HG02610 (cell line): ENCODE results near the gene COL7A1.
A peak's percentile ranks its signal among the peaks of the same experiment; 100 is the strongest.

Source experiments
- ATAC-seq: cut with Tn5 transposase; IDR thresholded peaks from one replicate; pipeline ENCODE4 v1.9.1; 2021; ENCODE audit warnings: mild to moderate bottlenecking, moderate library complexity; ENCODE audit not compliant: unreplicated experiment

The COL7A1 gene

DNA sequence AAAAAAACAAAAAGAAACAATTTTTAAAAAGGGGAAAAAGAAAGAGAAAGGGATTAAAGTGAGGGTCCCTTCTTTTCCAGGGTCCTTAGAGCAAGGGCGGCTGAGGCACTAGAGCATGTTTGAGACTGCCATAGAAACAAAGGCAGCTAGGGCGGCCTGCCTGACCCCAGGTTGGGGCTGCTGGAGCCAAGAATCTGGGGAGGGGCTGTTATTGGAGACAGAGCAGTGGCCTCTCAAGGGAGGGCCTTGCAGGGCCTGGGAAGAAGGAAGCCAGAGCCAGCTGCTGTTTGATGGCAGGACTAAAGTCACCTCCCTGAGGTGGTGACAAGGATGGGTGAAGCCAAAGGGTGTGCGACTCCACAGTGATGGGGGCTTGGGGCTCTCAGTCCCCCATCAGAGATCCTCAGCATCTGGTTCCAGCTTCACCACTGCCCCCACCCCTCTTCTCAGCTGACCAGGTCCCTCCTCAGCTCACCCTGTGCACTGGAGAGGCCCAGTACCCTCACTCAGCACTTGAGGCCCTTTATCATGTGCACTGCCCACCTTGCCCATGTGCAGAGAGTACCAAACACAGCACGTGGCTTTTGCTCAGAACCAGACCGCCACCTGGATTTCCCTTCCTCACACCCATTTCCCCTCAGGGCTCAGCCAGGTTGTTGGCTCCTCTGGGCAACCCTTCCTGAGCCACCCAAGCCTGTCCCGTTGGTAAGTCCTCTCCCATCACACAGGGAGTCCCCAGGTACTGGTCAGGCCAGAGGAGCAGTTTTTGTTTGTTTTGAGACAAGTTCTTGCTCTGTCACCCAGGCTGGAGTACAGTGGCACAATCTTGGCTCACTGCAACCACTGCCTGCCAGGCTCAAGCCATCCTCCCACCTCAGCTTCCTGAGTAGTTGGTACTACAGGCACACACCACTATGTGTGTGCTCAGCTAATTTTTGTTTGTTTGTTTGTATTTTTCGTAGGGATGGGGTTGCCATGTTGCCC lies 24.7 kb upstream of the COL7A1 start:
- no peak for ATAC-seq

DNA sequence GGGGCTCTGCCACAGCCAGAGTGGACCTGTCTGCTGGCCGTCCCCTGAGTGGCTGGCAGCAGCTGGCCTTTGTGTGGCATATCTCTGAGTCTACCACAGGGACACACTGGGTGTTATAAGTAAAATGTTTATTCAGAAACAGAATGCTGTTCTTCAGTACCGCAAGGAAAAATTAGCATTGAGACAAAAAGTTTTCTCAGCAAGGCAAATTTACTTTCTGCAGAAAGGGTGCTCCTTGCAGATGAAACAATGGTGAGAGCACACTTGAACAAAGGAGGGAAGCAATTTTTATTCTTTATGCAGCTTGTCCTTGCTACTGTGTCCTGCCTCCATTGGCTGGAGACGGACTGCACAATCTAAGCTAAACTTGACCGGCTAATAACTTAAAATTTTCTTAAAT lies 22.4 kb upstream of the COL7A1 start:
- ATAC-seq = no peak

DNA sequence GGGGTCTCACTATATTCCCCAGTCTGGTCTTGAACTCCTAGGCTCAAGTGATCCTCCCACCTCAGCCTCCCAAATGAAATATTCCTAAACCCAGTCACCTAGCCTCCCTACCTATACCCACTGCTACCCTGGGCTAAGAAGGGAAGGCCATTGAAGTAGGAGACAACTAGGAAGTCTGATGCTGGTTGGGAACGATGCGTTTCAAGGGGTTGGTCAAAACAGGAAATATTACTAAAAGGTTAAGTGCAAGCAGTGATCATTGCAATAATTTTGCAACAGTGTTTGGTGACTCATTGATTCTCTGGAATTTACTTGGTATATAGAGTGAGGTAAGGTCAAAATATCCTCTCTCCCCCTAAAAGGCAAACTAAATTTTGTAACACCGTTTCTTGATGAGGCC lies 18.9 kb upstream of the COL7A1 start:
- no peak for ATAC-seq

DNA sequence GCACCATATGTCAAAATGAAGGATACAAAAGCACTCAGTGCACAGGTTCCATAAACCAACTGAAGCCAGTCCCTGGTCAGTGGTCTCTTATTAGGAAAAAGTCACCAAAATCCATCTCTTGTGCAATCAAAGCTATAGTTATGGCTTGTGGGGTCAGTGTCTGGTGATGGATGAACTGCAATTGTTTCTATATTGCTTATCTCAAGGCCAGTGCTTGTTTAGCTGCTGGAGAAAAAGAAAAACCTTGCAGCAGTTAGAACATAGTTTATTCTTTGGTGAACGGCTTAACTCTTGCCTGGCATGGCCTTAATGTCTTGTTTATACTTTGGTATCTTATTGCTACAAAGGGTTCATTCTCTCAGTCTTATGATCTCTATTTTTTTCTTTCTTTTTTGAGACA lies 17.2 kb upstream of the COL7A1 start:
- ATAC-seq = no peak

DNA sequence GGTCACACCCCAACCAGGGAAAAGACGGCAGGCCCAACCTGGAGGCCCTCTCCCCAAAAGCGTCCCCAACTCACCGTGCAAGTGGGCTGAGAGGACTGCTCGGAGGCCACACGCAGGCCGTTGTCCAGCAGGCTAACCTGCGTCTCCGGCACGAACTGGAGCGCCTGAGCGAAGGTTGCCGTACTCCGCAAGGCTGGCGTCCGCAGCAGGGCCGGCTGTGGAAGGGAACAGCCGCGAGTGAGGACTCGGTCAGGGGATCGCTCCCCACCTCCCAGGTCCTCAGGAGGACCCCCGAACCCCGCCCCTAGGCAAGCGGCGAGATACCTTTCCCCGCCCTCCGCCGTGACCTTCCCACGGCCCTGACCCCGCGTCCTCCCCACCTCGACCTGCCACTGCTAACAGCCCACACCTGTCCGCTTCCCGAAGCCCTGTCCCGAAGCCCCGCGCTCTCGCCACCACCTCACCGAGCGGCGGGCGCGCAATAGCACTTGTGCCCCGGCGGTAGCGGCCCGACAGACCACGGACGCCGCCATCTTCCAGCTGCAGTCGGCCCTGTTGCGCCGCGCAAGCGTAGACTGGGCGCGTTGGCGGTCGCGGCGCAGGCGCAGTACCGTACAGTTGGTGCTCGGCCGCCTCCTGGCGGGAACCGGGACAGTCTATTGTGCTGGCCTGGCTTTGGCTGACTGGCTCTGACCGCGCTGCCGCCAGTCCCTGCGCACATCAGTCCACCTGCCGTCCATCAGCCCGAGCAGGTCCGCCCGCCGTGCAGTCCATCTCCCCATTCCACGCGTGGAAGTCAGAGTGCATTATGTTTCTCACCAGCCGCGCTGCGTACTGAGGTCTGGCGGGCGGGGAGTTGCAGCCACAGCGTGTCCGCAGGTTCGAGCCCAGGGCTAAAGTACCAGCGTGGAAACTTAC lies 14.2 kb upstream of the COL7A1 start, which contains the start of gene UQCRC1:
Gene UQCRC1 (minus strand): TSS at position 559 of the 918 bp plus-strand sequence. CDS start 26 bp downstream, at position 533.
- ATAC-seq = peak; percentile 96

DNA sequence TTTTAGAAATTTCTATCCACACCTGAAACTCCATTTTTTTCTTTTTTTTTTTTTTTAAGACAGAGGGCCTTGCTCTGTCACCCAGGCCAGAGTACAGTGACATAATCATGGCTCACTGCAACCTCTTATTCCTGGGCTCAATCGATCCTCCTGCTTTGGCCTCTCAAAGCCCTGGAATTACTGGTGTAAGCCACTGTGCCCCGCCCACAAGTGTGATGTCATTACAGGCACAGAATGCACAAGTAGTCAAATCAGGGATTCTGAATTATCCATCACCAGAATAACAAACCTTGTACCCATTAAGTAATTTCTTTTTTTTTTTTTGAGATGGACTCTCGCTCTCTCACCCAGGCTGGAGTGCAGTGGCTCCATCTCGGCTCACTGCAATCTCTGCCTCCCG lies 12.4 kb upstream of the COL7A1 start:
- ATAC-seq = no peak

DNA sequence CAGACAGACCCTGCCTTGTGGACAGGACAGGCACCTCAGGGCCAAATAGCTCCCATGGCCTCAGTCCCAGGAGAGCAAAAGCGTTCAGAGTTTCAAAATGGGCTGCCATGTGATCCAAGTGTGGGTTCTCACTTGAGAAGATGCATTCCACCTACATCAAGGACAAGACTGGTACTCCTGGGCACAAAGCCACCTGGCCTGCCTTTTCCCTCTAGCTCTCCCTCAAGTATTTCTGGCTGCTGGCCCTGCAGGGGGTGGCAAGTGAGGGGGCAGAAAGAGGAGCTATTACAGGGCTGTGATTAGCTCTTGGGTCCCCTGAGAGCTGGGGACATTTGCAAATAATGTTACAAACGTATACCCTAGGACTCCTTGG lies 6.5 kb upstream of the COL7A1 start:
- ATAC-seq = no peak

DNA sequence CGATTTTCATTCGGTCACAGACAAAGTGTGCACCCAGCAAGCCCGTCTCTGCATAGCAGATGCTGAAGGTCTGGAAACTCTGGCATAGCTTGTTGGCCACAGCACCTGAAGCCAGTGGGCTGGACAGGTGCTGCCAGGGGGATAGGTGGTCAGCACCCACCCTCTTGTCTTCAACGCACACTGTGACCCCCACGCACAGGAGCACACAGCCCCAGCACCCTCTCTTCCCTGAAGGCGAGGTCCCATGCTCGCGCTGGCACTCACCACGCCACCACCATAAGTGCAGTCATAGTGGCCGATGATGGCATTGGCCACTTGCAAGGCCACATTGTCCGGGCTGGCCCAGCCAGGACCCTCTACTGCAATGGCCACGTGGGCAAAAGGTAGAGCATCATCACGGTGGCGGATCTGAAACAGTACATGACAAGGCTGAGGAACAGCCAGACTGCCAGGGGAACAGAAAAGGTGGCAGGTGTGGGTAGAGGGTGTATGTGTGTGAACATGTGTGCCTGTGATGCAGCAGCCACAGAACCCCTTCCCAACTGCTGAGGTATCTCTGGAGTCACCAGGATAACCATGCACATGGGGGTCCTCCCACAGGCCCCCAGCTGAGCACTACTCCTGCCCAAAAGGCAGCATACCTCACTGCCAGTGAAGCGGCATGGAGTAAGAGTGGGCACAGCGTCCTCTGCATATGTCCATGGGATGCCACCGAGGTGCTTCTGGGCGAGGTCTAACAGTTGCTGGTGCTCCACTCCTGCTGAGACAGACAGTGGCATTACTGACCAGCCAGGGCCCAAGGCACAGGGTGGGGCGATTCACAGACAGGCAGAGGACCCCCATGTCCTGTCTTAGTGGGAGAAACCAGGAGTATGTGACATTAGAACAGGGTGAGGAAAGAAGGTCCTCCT lies 5.8 kb upstream of the COL7A1 start:
- ATAC-seq = no peak

DNA sequence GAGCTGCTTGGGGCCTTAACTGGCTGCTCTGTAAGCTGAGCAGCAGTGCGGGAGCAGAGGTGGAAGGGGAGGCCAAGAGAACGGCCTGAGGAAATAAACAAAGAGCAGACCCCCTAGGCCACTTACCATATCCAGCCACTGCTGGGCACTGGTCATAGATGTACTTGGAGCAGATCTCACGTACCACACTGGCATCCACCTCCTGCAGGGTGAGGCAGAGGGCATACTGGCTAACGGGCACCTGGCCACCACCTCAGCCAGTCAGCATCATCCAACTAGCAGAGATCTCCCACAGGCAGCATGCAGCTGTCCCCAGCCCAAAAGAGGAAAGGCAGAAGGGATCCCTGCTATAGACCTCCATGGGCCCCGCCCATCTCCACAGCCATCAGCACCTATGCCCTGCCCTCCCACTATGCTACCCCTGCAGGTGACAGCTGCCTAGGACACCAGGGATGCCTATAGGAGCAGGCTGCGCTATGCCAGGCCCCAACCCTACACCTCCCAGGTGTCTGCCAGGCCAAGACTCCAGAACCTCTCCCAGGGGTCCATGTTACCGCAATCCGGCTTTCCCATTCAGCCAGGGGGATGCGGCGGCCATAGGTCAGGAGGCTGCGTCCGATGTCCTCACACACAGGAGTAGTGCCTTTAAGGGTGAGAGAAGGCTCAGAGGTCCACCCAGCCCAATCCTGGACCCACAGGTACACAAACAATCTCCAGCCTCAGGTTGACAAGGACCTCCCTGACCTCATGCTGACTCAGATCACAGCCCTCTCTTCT lies 4.6 kb upstream of the COL7A1 start:
- ATAC-seq = no peak

DNA sequence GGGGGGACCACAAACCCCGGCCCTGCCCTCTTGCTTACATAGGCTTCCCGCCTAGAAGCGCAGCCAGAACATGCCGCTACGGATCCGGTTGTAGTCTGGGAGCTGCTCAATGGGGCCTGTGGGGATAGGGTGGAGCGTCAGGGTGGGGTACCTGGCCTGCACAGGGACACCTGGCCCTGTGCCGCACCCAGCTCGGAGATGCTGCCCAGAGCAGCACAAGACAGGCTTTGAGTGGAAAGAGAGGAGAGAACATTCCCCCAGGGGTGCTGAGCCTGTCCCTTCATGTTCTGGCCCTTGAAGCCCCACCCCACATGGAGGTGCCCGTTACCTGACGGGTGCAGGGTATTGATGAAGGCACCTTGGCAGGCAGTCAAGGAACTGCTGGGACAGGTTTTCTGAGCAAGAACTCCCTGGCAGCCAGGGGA lies 4.0 kb upstream of the COL7A1 start:
- no peak for ATAC-seq

DNA sequence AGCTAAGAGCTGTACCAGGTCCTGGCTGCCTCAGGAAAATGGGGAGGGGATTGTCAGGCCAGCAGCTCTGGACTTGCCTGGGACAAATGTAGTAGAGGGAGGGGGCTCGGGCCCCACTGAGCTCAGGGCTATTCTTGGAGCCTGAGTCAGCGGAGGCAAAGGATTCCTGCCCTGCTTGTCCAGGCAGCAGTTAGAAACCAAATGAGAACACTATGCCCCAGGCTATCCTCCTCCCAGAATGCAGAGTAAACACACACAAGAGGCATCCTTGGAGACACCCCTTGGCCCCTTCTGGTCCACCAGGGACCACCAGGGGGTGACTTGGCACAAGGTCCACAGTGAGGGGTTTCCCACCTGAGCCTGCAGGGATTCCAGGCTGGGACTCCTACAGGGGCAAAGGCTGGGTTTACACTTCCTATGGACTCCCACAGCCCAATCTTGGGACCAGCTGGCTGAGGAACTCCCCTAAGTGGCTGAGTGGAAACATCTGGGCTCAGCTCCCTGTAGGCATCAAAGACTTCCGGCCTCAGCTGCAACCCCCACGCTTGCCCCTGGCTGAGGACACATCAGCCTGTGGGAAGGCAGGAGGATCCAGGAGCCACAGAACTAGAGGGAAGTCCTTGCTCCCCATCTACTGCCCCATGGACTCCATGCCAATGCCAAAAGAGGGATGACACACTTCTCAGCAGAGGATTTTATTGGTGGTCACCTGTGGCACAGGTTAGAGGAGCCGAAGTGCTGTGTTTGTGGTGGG lies 3.4 kb upstream of the COL7A1 start:
- no peak for ATAC-seq

DNA sequence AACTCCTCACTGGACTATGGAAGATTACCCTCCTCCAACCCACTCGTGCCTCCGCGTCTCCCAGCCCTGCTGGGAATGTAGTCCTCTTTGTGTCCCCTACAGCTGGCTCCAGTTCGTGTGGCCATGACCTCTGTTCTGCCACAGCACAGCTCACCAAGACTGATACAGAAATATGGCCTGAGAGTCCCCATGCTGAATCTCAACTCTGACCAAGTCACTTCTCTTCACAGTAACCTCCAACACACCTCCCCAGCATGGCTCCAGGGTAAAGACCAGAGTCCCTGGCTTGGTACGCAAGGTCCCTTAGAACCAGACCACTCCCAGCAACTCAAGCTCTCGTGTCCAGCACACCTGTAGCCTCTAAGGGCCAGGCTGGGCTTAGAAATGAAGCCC lies 2.3 kb upstream of the COL7A1 start:
- no peak for ATAC-seq

DNA sequence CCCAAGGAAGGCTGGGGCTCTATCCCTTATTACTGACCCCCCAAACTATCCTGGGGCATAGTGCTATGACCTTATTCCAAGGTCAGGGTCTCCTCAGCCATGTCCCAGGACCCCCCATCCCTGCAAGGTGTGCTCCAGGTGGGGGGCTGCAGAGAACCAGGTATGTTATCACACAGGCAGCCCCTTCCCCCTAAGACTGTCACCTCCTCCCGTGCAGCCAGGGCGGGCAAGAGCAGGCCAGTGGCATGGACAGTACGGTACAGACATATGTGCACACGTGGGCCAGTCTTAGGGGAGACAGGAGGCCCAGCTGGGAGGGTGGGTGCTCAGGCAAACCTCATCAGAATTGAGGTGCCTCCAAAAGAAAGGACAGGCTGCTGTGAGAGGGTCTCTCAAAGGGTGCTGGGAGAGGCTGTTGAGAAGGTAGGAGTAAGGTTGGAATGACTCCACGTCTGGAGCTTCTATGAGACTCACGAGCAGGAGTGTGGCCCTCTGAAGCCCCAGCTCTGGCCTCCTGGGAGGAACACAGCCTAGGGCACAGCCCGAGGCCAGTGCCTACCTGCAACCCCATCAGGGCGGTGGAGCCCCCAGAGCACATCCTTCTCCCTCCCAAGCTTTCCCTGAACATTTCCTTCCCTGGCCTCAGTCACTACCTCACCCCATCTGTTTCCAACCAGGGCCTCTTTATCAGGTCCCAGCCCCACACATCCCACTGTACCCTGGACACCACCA lies 1.7 kb upstream of the COL7A1 start:
- no peak for ATAC-seq

DNA sequence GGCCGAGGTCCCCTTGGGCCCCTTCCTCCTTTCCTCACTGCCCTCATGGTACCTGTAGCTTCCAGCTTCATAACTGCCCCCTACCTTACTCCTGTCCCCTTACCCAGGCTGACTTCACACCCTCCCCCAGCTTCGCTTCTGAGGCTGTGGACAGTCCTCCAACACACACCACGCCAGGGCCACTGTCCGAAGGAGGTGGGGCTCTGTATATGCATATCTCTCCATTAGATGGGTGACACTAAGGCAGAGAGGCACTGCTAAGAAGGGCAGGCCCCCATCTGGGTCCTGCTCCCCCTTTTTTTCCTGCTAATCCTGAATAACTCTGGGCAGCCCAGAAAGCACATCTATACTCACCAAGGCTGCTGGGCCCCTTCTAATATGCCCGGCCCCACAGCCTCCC lies 1.0 kb upstream of the COL7A1 start:
- ATAC-seq = no peak

DNA sequence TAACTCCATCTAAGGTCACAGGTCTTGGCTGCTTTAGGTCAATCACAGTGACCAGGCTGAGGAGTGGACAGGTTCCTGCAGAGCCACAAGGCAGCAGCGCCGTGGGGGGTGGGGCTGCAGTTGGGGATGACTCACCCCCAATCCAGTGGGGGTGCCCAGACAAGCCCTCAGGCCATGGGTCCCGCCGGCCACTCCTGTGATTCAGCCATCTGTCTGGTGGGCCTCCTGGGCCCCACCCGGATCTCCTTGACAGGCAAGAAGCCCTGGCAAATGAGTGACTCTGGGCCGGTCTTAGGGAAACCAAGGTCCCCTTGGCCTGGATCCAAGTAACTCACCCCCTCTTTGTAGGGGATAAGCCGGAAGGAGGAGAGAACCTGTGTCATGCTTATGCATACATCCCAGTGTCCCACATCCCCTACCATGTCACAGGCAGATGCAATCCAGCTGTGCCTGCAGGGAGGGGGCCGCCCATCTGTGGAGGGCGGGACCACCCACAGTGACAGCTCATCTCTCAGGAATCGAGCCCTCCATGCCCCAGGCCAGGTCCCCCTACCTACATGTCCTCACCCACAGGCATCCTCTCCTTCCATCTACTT lies 495 bp upstream of the COL7A1 start:
- no peak for ATAC-seq

DNA sequence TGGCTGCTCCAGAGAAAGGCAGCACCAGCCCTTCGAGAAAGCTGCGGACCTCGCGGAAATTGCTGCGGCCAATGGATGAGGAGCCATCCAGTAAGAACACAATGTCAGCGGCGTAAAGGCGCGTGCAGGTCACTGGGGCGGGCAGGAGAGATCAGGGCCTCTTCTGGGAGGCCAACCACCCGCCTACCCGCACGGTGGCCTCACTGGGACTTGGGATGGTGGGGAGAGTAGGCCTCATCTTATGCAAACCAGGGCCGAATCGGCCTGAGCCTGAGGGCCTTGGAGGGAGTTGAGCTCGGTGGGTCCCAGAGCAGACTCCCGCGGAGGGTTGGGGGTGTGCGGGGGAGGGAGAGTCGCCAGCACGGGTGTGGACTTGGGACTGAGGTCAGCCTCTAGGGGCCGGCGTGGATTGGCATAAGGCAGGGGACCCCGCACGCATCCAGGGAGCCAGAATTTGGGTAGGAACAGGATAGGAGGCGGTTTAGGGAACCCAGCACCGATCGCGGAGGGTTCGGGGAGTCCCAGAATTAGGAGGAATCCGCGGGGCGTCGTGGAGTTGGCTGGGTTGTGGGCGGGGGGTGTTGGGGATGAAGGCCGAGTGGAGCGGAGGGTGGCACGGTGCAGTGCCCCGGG lies 596 bp downstream of the COL7A1 start:
- ATAC-seq = no peak

DNA sequence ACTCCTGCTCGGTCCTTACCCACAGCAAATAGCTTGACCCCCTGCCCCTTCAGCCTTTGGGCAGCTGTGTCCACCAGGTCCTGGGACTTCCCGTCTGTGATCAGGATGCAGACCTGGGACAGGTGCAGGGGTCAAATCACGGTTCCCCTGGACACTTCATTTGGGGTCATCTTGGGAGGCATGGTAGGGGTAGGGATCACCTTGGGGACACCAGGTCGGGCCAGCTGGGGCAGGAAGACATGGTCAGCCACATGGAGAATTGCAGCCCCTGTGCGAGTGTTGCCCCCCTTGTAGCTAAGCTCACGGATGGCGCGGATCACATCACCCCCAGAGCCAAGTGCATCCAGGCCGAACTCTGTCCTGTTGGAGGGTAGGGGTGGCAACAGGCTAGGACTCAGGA lies 1.8 kb downstream of the COL7A1 start:
- ATAC-seq = no peak
